ENCODE data around the gene SYNDIG1L.

Gene SYNDIG1L

GRCh38 chr14:74444866-74445265, 18.9 kb upstream of the SYNDIG1L start:
- H3K36me3 Mint-ChIP-seq (ENCODE audit: low read depth) = no peaks in the 10 kb centered on the region
- H3K9me3 Mint-ChIP-seq = no peaks in the 10 kb centered on the region
- no peak overlapping the region for H3K27ac Mint-ChIP-seq
- no peak overlapping the region for H3K4me3 Mint-ChIP-seq
- H3K27me3 Mint-ChIP-seq = peaks cover 18% of the 10 kb centered on the region
- H3K4me1 Mint-ChIP-seq (ENCODE audit: low read depth) = no peaks in the 10 kb centered on the region

GRCh38 chr14:74442757-74443156, 16.7 kb upstream of the SYNDIG1L start:
- H3K4me1 Mint-ChIP-seq (ENCODE audit: low read depth) = no peaks in the 10 kb centered on the region
- no peak overlapping the region for H3K4me3 Mint-ChIP-seq
- H3K9me3 Mint-ChIP-seq = no peaks in the 10 kb centered on the region
- peaks cover 9% of the 10 kb centered on the region for H3K27me3 Mint-ChIP-seq
- H3K27ac Mint-ChIP-seq = no peak overlapping the region
- H3K36me3 Mint-ChIP-seq (ENCODE audit: low read depth) = no peaks in the 10 kb centered on the region

GRCh38 chr14:74441113-74441512, 15.1 kb upstream of the SYNDIG1L start:
- H3K4me3 Mint-ChIP-seq = no peak overlapping the region
- H3K4me1 Mint-ChIP-seq (ENCODE audit: low read depth) = no peaks in the 10 kb centered on the region
- no peaks in the 10 kb centered on the region for H3K9me3 Mint-ChIP-seq
- H3K36me3 Mint-ChIP-seq (ENCODE audit: low read depth) = no peaks in the 10 kb centered on the region
- H3K27ac Mint-ChIP-seq = no peak overlapping the region
- peaks cover 9% of the 10 kb centered on the region for H3K27me3 Mint-ChIP-seq

DNA sequence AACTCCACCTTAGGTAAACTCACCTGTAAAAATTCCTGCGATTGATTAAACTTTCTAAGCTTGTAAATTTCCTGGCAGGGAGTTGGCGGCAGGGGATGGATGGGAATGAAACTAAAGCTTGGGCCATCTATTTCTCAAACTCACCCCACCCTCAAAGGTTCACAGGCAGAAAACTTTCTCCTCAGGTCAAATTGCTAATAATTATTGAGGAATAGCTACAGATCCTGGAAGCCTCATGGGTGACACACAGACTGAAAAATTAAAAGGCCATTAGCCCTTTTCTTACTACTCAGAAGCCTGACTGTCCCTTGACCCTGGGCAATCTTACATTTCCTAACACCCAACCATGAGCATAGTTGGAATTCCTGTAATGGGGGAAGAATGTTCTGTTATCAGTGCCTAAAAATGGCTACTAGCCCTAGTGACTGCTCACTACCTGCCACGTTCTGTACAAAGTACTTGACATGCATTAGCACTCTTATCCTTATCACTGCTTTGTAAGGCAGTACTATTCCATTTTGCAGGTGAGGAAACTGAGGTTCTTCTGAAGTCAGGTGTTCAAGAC, 12.4 kb upstream of the SYNDIG1L start:
- H3K4me1 Mint-ChIP-seq (ENCODE audit: low read depth) = no peaks in the 10 kb centered on the region
- H3K27ac Mint-ChIP-seq = no peak overlapping the region
- peaks cover 19% of the 10 kb centered on the region for H3K27me3 Mint-ChIP-seq
- no peaks in the 10 kb centered on the region for H3K9me3 Mint-ChIP-seq
- H3K4me3 Mint-ChIP-seq = no peak overlapping the region
- H3K36me3 Mint-ChIP-seq (ENCODE audit: low read depth) = no peaks in the 10 kb centered on the region

- peaks cover 19% of the 10 kb centered on the region for H3K27me3 Mint-ChIP-seq
- H3K4me3 Mint-ChIP-seq = no peak overlapping the region
- H3K36me3 Mint-ChIP-seq (ENCODE audit: low read depth) = no peaks in the 10 kb centered on the region
- H3K4me1 Mint-ChIP-seq (ENCODE audit: low read depth) = no peaks in the 10 kb centered on the region
- no peaks in the 10 kb centered on the region for H3K9me3 Mint-ChIP-seq
- no peak overlapping the region for H3K27ac Mint-ChIP-seq
Measured at GRCh38 chr14:74437496-74438053, 11.6 kb upstream of the SYNDIG1L start.

DNA sequence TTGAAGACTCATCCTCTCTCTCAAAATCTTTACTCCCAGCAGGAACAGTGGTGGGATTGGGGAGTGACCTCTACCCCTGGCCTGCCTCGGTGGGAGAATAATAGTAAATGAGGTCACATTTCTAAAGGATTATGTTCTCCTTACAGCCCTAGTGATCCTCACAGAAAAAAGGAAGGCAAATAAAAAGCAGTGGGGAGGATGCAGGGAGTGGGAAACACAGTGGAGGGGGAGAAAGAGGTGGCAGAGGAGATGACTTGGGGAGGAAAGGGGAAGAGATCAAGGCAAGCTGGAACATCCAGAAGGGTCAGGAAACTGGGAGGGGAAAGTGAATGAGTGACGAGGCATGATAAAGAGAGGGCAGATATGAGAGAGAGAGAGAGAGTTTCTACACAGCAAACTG, 8.3 kb upstream of the SYNDIG1L start:
- no peaks in the 10 kb centered on the region for H3K9me3 Mint-ChIP-seq
- no peaks in the 10 kb centered on the region for H3K36me3 Mint-ChIP-seq (ENCODE audit: low read depth)
- no peaks in the 10 kb centered on the region for H3K4me1 Mint-ChIP-seq (ENCODE audit: low read depth)
- H3K27ac Mint-ChIP-seq = no peak overlapping the region
- H3K27me3 Mint-ChIP-seq = peaks cover 35% of the 10 kb centered on the region
- no peak overlapping the region for H3K4me3 Mint-ChIP-seq

DNA sequence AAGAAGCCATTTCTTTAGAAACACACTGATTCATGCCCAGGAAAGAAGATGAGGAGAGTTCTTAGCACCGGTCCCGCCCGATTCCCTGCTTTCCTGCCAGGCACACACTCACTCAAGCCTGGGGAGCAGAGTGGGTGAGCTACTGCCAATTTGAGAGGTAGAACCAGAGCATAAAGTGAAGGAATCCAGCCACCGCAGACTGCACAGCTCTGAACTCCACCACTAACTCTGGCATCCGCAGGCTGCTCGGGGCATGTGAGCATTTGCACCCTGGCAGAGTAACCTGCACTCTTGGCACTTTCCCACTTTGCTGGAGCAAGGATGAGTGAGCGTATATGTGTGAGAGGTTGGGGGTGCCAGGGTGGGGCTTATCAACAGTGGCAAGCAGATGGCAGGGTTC, 4.0 kb upstream of the SYNDIG1L start:
- no peaks in the 10 kb centered on the region for H3K4me1 Mint-ChIP-seq (ENCODE audit: low read depth)
- peaks cover 48% of the 10 kb centered on the region for H3K27me3 Mint-ChIP-seq

GRCh38 chr14:74429221-74429691, 3.2 kb upstream of the SYNDIG1L start:
- Mint-ChIP-seq H3K4me1 (ENCODE audit: low read depth) (no peaks in the 10 kb centered on the region), H3K27ac (no peak overlapping the region), H3K4me3 (no peak overlapping the region), H3K27me3 (peaks cover 52% of the 10 kb centered on the region), H3K9me3 (no peaks in the 10 kb centered on the region), H3K36me3 (ENCODE audit: low read depth) (no peaks in the 10 kb centered on the region)

More for the DNA sequence above, 4.0 kb upstream of the SYNDIG1L start:
- no peak overlapping the region for H3K4me3 Mint-ChIP-seq
- no peaks in the 10 kb centered on the region for H3K36me3 Mint-ChIP-seq (ENCODE audit: low read depth)
- no peaks in the 10 kb centered on the region for H3K9me3 Mint-ChIP-seq
- H3K27ac Mint-ChIP-seq = no peak overlapping the region

GRCh38 chr14:74427651-74428050, 1.6 kb upstream of the SYNDIG1L start:
- Mint-ChIP-seq H3K9me3 (no peaks in the 10 kb centered on the region), H3K27me3 (peaks cover 54% of the 10 kb centered on the region), H3K36me3 (ENCODE audit: low read depth) (no peaks in the 10 kb centered on the region), H3K4me1 (ENCODE audit: low read depth) (no peaks in the 10 kb centered on the region), H3K4me3 (no peak overlapping the region), H3K27ac (no peak overlapping the region)

- no peak overlapping the region for H3K4me3 Mint-ChIP-seq
- peaks cover 57% of the 10 kb centered on the region for H3K27me3 Mint-ChIP-seq
- no peaks in the 10 kb centered on the region for H3K4me1 Mint-ChIP-seq (ENCODE audit: low read depth)
- H3K27ac Mint-ChIP-seq = no peak overlapping the region
- no peaks in the 10 kb centered on the region for H3K9me3 Mint-ChIP-seq
- H3K36me3 Mint-ChIP-seq (ENCODE audit: low read depth) = no peaks in the 10 kb centered on the region
Measured at GRCh38 chr14:74425525-74426201, 347 bp downstream of the SYNDIG1L start.

- no peaks in the 10 kb centered on the region for H3K4me1 Mint-ChIP-seq (ENCODE audit: low read depth)
- peaks cover 54% of the 10 kb centered on the region for H3K27me3 Mint-ChIP-seq
- no peaks in the 10 kb centered on the region for H3K36me3 Mint-ChIP-seq (ENCODE audit: low read depth)
- no peaks in the 10 kb centered on the region for H3K9me3 Mint-ChIP-seq
- no peak overlapping the region for H3K27ac Mint-ChIP-seq
- H3K4me3 Mint-ChIP-seq = no peak overlapping the region
Measured at GRCh38 chr14:74424606-74425005, 1.4 kb downstream of the SYNDIG1L start.

GRCh38 chr14:74423246-74423645, 2.8 kb downstream of the SYNDIG1L start:
- Mint-ChIP-seq H3K27ac (no peak overlapping the region), H3K4me1 (ENCODE audit: low read depth) (no peaks in the 10 kb centered on the region), H3K4me3 (no peak overlapping the region), H3K36me3 (ENCODE audit: low read depth) (no peaks in the 10 kb centered on the region), H3K27me3 (peaks cover 45% of the 10 kb centered on the region), H3K9me3 (no peaks in the 10 kb centered on the region)

DNA sequence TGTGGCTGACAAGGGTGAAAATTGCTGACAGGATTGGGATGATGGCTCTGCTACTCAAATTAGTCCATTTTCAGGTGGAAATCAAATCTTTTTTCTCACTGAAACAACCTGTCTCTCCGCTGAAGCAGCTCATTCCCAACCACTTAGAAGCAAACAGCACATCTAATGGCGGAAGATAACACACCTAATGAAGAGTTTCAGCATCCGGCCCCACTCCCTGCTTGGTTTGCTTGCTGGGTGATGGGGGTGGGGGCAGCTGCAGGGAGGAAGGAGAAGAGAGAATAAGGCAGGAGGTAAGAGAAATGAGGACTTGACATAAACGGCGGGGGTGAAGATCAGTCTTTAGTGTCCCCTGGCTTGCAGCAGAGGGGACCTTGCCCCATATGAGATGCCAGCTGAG, 4.0 kb downstream of the SYNDIG1L start:
- no peaks in the 10 kb centered on the region for H3K9me3 Mint-ChIP-seq
- no peaks in the 10 kb centered on the region for H3K36me3 Mint-ChIP-seq (ENCODE audit: low read depth)
- H3K4me1 Mint-ChIP-seq (ENCODE audit: low read depth) = no peaks in the 10 kb centered on the region
- peaks cover 37% of the 10 kb centered on the region for H3K27me3 Mint-ChIP-seq
- no peak overlapping the region for H3K4me3 Mint-ChIP-seq
- H3K27ac Mint-ChIP-seq = no peak overlapping the region

- Mint-ChIP-seq H3K9me3 (no peaks in the 10 kb centered on the region), H3K27me3 (peaks cover 15% of the 10 kb centered on the region), H3K27ac (no peak overlapping the region), H3K36me3 (ENCODE audit: low read depth) (no peaks in the 10 kb centered on the region), H3K4me3 (no peak overlapping the region), H3K4me1 (ENCODE audit: low read depth) (no peaks in the 10 kb centered on the region)
Measured at GRCh38 chr14:74419086-74419485, 6.9 kb downstream of the SYNDIG1L start.

DNA sequence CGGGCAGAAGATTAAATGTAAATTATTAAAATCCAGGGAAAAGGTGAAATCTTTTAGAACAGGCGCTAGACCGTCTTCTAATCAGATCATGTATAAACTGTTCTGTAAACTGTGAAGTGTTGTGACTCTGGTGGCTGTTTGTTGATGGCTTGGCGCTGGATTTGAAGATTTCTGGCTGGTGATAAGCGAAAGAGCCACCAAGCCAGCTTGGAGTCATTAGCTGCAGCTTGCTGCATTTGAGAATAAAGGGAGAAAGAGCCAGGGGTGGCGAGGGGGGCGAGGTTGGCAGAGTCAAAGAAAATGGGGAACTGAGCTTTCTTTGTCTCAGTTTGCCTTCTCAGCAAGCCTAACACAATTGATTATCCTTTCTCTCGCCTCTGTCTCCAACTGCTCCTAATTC, 8.0 kb downstream of the SYNDIG1L start:
- Mint-ChIP-seq H3K9me3 (no peaks in the 10 kb centered on the region), H3K27ac (no peak overlapping the region), H3K4me1 (ENCODE audit: low read depth) (no peaks in the 10 kb centered on the region), H3K4me3 (no peak overlapping the region), H3K27me3 (peaks cover 13% of the 10 kb centered on the region), H3K36me3 (ENCODE audit: low read depth) (no peaks in the 10 kb centered on the region)

DNA sequence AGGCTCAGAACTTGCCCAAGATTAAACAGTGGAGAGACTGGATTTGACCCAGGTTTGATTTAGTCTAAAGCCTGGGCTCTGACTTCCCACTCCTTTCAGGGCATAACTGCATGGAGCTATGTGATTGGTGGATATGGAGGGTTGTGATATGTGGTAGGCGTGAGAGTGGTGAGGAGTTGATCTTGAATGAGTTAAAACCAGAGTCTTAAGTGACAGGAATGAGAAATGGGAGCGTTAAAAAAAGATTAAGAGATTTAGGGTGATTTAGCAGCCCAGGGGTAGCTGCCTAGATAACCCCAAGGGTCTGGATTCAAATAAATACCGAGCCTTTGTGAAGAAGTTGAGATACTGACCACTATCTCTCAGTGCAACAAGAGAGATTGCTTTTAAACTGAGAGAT, 8.4 kb downstream of the SYNDIG1L start:
- H3K27me3 Mint-ChIP-seq = peaks cover 13% of the 10 kb centered on the region
- H3K9me3 Mint-ChIP-seq = no peaks in the 10 kb centered on the region
- H3K36me3 Mint-ChIP-seq (ENCODE audit: low read depth) = no peaks in the 10 kb centered on the region
- H3K4me1 Mint-ChIP-seq (ENCODE audit: low read depth) = no peaks in the 10 kb centered on the region
- no peak overlapping the region for H3K4me3 Mint-ChIP-seq
- no peak overlapping the region for H3K27ac Mint-ChIP-seq
